Measurements from ENCODE around the gene THADA.

The THADA gene

GRCh38 chr2:43196768-43197587 is 398.9 kb downstream of the THADA start:
- no peak overlapping the region for H3K4me3 ChIP-seq (ENCODE audit: low read depth, low read length)
- no peak for TF ChIP-seq CTCF (IDR thresholded peaks at IDR 0.05; ENCODE audit: insufficient read depth, low read depth, low read length, missing control alignments)
- no peak for DNase-seq (ENCODE audit: low read depth)

GRCh38 chr2:43194121-43194869 is 401.5 kb downstream of the THADA start:
- no peak overlapping the region for H3K4me3 ChIP-seq (ENCODE audit: low read depth, low read length)
- no peak for DNase-seq (ENCODE audit: low read depth)
- no peak for TF ChIP-seq CTCF (IDR thresholded peaks at IDR 0.05; ENCODE audit: insufficient read depth, low read depth, low read length, missing control alignments)

DNA sequence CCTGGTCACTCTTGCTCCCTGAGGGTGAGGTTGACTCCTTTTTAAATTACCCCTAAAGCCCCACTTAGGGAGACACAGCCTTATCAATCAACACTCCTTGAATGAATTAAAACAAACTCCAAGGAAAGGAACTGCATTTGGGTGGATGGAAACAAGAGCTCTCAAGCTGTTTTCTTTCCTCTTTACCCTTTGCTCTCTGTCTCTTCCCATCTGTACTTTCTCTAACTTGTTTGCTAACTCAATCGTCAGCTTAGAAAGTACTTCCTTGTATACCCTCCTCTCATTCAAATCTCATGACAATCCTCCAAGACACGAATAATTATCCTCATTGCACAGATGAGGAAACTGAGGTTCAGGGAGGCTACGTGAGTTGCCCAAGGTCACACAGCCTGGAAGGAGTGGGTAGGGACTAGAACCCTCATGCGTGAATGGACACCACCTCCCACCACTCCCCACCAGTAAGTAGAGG is 402.2 kb downstream of the THADA start:
- no peak for DNase-seq (ENCODE audit: low read depth)
- H3K4me3 ChIP-seq (ENCODE audit: low read depth, low read length), result no peak overlapping the region
- no peak for TF ChIP-seq CTCF (IDR thresholded peaks at IDR 0.05; ENCODE audit: insufficient read depth, low read depth, low read length, missing control alignments)

DNA sequence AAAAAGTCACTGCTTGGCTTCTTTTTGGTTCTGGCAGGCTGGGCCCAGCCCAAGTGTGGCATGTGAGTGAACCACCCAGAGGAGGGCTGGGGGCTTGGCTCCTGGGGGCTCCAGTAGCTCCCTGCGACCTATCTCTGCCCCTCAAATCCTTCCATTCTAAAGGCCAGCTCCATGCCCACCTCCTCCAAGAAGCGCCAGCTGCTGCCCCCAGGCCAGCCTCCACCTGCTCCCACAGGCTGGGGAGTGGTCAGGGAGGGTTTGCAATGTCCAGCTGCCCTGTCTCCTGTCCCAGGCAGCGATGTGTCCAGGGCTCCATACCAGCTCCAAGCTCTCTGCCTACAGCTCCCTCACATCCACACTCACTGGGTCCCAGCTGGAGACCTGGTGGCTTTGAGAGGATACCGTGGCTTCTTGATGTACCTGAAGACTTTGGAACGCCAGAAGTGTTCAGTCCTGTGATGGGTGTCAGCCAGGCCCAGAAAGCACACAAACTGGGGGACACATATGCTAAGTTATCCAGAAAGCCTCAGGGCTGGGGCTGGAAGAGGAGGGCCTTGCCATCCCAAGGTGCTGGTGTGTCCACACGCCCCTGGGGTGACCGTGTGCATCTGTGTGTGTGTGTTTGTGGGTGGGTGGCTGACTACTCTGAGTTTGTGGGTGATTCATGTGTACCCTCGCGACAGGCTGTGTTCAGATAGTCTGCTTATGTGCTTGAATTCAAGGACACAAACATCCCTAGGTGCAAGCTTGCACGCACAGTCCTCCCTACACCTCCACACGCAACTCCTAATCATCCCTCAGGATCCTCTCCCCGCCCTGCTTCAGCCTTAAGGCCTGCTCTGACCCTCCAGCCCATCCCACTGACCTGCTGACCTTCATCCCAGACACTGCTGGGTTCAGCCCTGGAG is 402.8 kb downstream of the THADA start:
- no peak overlapping the region for H3K4me3 ChIP-seq (ENCODE audit: low read depth, low read length)
- no peak for TF ChIP-seq CTCF (IDR thresholded peaks at IDR 0.05; ENCODE audit: insufficient read depth, low read depth, low read length, missing control alignments)
- no peak for DNase-seq (ENCODE audit: low read depth)

DNA sequence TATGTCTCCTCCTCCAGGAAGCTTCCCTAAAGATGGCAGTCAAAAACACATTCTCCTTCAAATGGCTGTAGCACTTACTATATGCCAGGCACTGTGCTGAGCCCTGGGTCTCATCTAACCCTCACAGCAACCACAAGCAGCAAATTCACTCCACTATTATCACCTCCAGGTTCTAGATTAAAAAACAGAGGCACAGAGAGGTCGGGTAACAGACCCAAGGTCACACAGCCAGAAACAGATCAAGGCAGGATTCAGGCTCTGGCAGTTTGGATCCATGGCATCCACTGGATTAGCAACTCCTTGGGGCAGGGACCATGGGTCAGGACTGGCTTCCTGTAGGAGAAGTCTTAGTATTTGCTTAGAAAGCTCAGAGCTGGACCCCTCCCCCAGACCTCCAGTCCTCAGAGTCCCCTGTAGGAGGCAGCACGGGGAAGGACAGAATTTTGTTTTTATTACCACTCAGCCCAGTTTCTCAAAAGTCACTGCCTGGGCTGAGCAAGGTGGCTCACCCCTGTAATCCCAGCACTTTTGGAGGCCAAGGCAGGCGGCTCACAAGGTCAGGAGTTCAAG is 403.8 kb downstream of the THADA start:
- no peak overlapping the region for H3K4me3 ChIP-seq (ENCODE audit: low read depth, low read length)
- TF ChIP-seq CTCF (IDR thresholded peaks at IDR 0.05; ENCODE audit: insufficient read depth, low read depth, low read length, missing control alignments), result peak; percentile 39
- peak; percentile 49 for DNase-seq (ENCODE audit: low read depth)

All from GM12865 (cell line).